Measurements from ENCODE around the gene OR13H1.

The OR13H1 gene

GRCh38 chrX:131588995-131589394, 45.1 kb downstream of the OR13H1 start:
- H3K4me3 ChIP-seq (ENCODE audit: control insufficient read depth, low read depth, low read length): no peak overlapping the region
- DNase-seq (ENCODE audit: low read depth): no peak
- TF ChIP-seq, protein P1, sequence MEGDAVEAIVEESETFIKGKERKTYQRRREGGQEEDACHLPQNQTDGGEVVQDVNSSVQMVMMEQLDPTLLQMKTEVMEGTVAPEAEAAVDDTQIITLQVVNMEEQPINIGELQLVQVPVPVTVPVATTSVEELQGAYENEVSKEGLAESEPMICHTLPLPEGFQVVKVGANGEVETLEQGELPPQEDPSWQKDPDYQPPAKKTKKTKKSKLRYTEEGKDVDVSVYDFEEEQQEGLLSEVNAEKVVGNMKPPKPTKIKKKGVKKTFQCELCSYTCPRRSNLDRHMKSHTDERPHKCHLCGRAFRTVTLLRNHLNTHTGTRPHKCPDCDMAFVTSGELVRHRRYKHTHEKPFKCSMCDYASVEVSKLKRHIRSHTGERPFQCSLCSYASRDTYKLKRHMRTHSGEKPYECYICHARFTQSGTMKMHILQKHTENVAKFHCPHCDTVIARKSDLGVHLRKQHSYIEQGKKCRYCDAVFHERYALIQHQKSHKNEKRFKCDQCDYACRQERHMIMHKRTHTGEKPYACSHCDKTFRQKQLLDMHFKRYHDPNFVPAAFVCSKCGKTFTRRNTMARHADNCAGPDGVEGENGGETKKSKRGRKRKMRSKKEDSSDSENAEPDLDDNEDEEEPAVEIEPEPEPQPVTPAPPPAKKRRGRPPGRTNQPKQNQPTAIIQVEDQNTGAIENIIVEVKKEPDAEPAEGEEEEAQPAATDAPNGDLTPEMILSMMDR (IDR thresholded peaks at IDR 0.05; ENCODE audit: control insufficient read depth, insufficient read depth, low read depth, low read length, missing control alignments): no peak

Data from AG09309 (cell line).